ENCODE results near the gene NLN.

- TF ChIP-seq PATZ1 (CRISPR knock-in tag; IDR thresholded peaks at IDR 0.05; ENCODE audit: borderline replicate concordance) (no peak), SNAI2 (CRISPR knock-in tag; IDR thresholded peaks at IDR 0.05) (no peak), OSR1 (CRISPR knock-in tag; IDR thresholded peaks at IDR 0.05) (no peak), ZC3H10 (CRISPR knock-in tag; IDR thresholded peaks at IDR 0.05) (no peak)
Measured at GRCh38 chr5:65809817-65810531, 88.0 kb downstream of the NLN start.
